ENCODE measurements around the gene NAGLU.
"Not testable (repeated sequence)": the region's sequence is repeated elsewhere in the genome, so short reads cannot be mapped to it uniquely, and the experiment has no call there.

Gene NAGLU

GRCh38 chr17:42544874-42545283 lies 8.8 kb downstream of the NAGLU start:
- no peak for DNase-seq (ENCODE audit: low read depth)

- not testable (repeated sequence) for DNase-seq (ENCODE audit: low read depth)
These were observed 9.9 kb downstream of the NAGLU start for GRCh38 chr17:42545755-42546505.

GRCh38 chr17:42547001-42547461 lies 11.0 kb downstream of the NAGLU start:
- DNase-seq (ENCODE audit: low read depth): no peak

GRCh38 chr17:42547698-42548069 lies 11.6 kb downstream of the NAGLU start:
- no peak for DNase-seq (ENCODE audit: low read depth)

GRCh38 chr17:42548070-42548837 lies 12.2 kb downstream of the NAGLU start:
- DNase-seq (ENCODE audit: low read depth): peak; percentile 29

- no peak for DNase-seq (ENCODE audit: low read depth)
These were observed 13.1 kb downstream of the NAGLU start for GRCh38 chr17:42548993-42549755.

GRCh38 chr17:42552736-42553135 lies 16.7 kb downstream of the NAGLU start, which contains the start of gene HSD17B1:
TSS of gene HSD17B1 (plus strand) at chr17:42552923. CDS start at chr17:42552934, 11 bp downstream.
- not testable (repeated sequence) for DNase-seq (ENCODE audit: low read depth)

- no peak for DNase-seq (ENCODE audit: low read depth)
These were observed 17.2 kb downstream of the NAGLU start for GRCh38 chr17:42553161-42553818.

- DNase-seq (ENCODE audit: low read depth): no peak
These were observed 17.8 kb downstream of the NAGLU start for GRCh38 chr17:42553866-42554249.

GRCh38 chr17:42554250-42555121 lies 18.4 kb downstream of the NAGLU start:
- DNase-seq (ENCODE audit: low read depth): peak; percentile 87

GRCh38 chr17:42555122-42555622 lies 19.1 kb downstream of the NAGLU start:
- DNase-seq (ENCODE audit: low read depth): no peak

GRCh38 chr17:42555961-42556617 lies 20.0 kb downstream of the NAGLU start:
- DNase-seq (ENCODE audit: low read depth): peak; percentile 51

- no peak for DNase-seq (ENCODE audit: low read depth)
These were observed 23.0 kb downstream of the NAGLU start for GRCh38 chr17:42559075-42559474.

GRCh38 chr17:42560246-42560645 lies 24.2 kb downstream of the NAGLU start:
- no peak for DNase-seq (ENCODE audit: low read depth)

- peak; percentile 99 for DNase-seq (ENCODE audit: low read depth)
These were observed 25.9 kb downstream of the NAGLU start, which contains the start of gene COASY for GRCh38 chr17:42561897-42562387. TSS of gene COASY (plus strand) at chr17:42562148. CDS start at chr17:42562623, 475 bp downstream.

- DNase-seq (ENCODE audit: low read depth): peak; percentile 54
These were observed 26.5 kb downstream of the NAGLU start for GRCh38 chr17:42562388-42563142.

GRCh38 chr17:42563143-42563509 lies 27.1 kb downstream of the NAGLU start:
- no peak for DNase-seq (ENCODE audit: low read depth)

- peak; percentile 36 for DNase-seq (ENCODE audit: low read depth)
These were observed 27.5 kb downstream of the NAGLU start for GRCh38 chr17:42563543-42563942.

GRCh38 chr17:42563950-42564349 lies 27.9 kb downstream of the NAGLU start:
- DNase-seq (ENCODE audit: low read depth): no peak

Data from ELR (cell line).